Tibial artery (tissue), 4 donors: ENCODE data around the gene KLHL3.
A peak's percentile ranks its signal among the peaks of the same experiment; 100 is the strongest.

Experiments used
- DNase-seq, 2 donors: peaks; one replicate each; pipeline ENCODE4 v3.0.0-alpha.2; 2019
- H3K27ac ChIP-seq, 2 donors: fragments of 200-600 bp; sonication (generic) in 1 of 2; 1 replicate in 1 of 2; 2 replicates in 1 of 2; pipeline ENCODE4 v1.5.1; 2018 to 2019; ENCODE audit warnings: mild to moderate bottlenecking in 1 of 2
- H3K27me3 ChIP-seq, 2 donors: fragments of 200-600 bp; sonication (generic) in 1 of 2; one replicate each; pipeline versions ENCODE4 v1.5.1 to v1.6.0; 2016 to 2019
- H3K36me3 ChIP-seq, 3 donors: fragments of 200-600 bp; sonication (generic) in 2 of 3; one replicate each; pipeline ENCODE4 v1.5.1; 2016 to 2019; ENCODE audit warnings: mild to moderate bottlenecking in 2 of 3
- H3K4me1 ChIP-seq, 4 donors: fragments of 200-600 bp; sonication (generic) in 2 of 4; 1 replicate in 3 of 4; 2 replicates in 1 of 4; pipeline ENCODE4 v1.5.1; 2016 to 2019
- H3K4me3 ChIP-seq, 2 donors: fragments of 200-600 bp; sonication (generic) in 1 of 2; 1 replicate in 1 of 2; 2 replicates in 1 of 2; pipeline ENCODE4 v1.5.1; 2018 to 2019; ENCODE audit warnings: mild to moderate bottlenecking in 2 of 2
- H3K9me3 ChIP-seq, 3 donors: fragments of 200-600 bp; sonication (generic) in 1 of 3; one replicate each; pipeline ENCODE4 v1.5.1; 2016 to 2019
- CTCF ChIP-seq, 2 experiments: fragments of 200-600 bp in 1 of 2; fragments of 450-650 bp in 1 of 2; IDR thresholded peaks; one replicate each; pipeline ENCODE4 v1.5.1; 2017 to 2019; ENCODE audit warnings: antibody characterized with exemption in 2 of 2, mild to moderate bottlenecking in 1 of 2, moderate library complexity in 1 of 2
- intact Hi-C: fragments of 100-400 bp; cut with DNase I; formaldehyde crosslinking; loops from one replicate; pipeline ENCODE4 v1.15.0; 2023; ENCODE audit warnings: low total_unique reads

KLHL3 gene

DNA sequence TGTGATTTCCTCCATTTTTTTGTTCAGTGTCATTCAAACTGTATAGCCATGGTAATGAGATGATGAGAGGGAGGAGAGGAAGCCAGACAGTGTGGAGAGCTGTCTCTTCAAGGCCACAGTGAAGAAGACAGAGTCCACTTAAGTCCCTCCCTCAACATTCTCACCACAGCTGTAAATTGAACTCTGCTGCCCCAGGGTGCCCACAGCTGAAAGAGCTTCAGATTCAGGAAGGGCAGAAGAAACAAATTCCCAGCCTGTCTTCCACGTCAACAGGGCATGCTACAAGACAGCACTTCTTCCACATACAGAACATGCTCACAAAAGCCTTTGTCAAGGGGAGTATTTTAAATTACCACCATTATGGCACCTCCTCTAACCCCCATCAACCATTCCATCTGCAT, 100.4 kb downstream of the KLHL3 start:
- peaks cover 0 to 20% (median 10%) of the 10 kb centered on the region in 3 donors for H3K36me3 ChIP-seq
- no peak overlapping the region for H3K4me3 ChIP-seq
- H3K27ac ChIP-seq, result no peak overlapping the region
- intact Hi-C loops, result no loop called here
- no peaks in the 10 kb centered on the region for H3K27me3 ChIP-seq
- no peak for TF ChIP-seq CTCF (IDR thresholded peaks at IDR 0.05)
- H3K9me3 ChIP-seq, result no peaks in the 10 kb centered on the region
- no peak for DNase-seq
- H3K4me1 ChIP-seq, result peaks cover 0 to 13% (median 6%) of the 10 kb centered on the region in 4 donors

DNA sequence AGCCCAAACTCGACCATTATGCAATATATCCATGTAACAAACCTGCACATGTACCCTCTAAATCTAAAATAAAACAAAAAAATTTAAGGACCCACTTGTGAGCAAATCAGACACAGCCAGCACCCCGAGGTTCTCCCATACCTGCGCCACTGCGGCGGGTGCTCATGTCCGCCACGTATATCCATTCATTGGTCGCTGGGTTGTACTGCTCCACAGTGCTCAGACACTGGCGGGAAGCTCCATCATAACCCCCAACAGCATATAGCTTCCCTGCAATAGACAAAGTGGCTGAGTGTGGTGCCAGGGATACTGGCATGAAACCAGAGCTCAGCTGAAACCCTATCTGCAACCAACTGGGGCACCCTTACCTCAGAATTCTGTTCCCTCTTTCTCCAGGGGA, 102.0 kb downstream of the KLHL3 start:
- H3K4me1 ChIP-seq, result peaks cover 0 to 23% (median 14%) of the 10 kb centered on the region in 4 donors
- DNase-seq, result no peak
- intact Hi-C loops, result no loop called here
- TF ChIP-seq CTCF (IDR thresholded peaks at IDR 0.05), result no peak
- no peaks in the 10 kb centered on the region for H3K9me3 ChIP-seq
- H3K27ac ChIP-seq, result no peak overlapping the region
- H3K36me3 ChIP-seq, result peaks cover 0 to 19% (median 10%) of the 10 kb centered on the region in 3 donors
- H3K27me3 ChIP-seq, result no peaks in the 10 kb centered on the region
- H3K4me3 ChIP-seq, result no peak overlapping the region

DNA sequence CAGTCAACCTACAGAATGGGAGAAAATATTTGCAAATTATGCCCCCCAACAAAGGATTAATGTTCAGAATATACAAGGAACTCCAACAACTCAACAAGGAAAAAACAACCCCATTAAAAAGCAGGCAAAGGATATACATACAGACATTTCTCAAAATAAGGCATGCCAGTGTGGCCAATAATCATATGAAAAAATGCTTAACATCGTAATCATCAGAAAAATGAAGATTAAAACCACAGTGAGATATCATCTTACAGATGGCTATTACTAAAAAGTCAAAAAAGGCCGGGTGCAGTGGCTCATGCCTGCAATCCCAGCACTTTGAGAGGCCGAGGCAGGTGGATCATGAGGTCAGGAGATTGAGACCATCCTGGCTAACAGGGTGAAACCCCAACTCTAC, 103.2 kb downstream of the KLHL3 start:
- H3K36me3 ChIP-seq, result peaks cover 0 to 7% (median 3%) of the 10 kb centered on the region in 3 donors
- no peak overlapping the region for H3K4me3 ChIP-seq
- peaks cover 0 to 23% (median 14%) of the 10 kb centered on the region in 4 donors for H3K4me1 ChIP-seq
- H3K27me3 ChIP-seq, result no peaks in the 10 kb centered on the region
- no peak for DNase-seq
- H3K9me3 ChIP-seq, result no peaks in the 10 kb centered on the region
- H3K27ac ChIP-seq, result no peak overlapping the region
- intact Hi-C loops, result no loop called here
- TF ChIP-seq CTCF (IDR thresholded peaks at IDR 0.05), result no peak

DNA sequence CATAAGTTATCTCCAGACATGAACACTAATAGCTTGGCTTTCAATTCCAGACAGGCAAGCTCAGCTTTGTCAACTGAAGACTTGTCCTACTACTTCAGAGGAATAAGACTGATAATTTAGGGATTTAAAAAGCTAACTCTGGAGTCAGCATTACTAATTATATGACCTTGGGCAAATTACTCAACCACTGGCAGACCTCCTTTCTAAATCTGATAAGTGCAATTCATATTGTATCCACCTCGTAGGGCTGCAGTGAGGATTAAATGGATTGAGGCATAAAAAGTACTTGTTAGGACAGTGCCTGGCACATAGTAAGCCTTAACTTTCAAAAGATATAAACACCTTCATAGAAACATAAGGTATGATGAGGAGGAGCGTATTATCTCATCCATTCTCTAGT, 104.4 kb downstream of the KLHL3 start:
- intact Hi-C loops, result no loop called here

GRCh38 chr5:137630972-137631370, 104.9 kb downstream of the KLHL3 start:
- H3K4me3 ChIP-seq, result no peak overlapping the region
- intact Hi-C loops, result no loop called here
- TF ChIP-seq CTCF (IDR thresholded peaks at IDR 0.05), result no peak
- no peaks in the 10 kb centered on the region for H3K9me3 ChIP-seq
- H3K27me3 ChIP-seq, result no peaks in the 10 kb centered on the region
- H3K4me1 ChIP-seq, result peaks cover 0 to 23% (median 14%) of the 10 kb centered on the region in 4 donors
- H3K27ac ChIP-seq, result peak overlapping the region; percentile 76 to 80
- no peak for DNase-seq
- no peaks in the 10 kb centered on the region for H3K36me3 ChIP-seq

More for the DNA sequence above, 104.4 kb downstream of the KLHL3 start:
- Histone ChIP-seq H3K4me3 (no peak overlapping the region), H3K4me1 (peaks cover 0 to 23% (median 14%) of the 10 kb centered on the region in 4 donors), H3K27me3 (no peaks in the 10 kb centered on the region), H3K27ac (peak overlapping the region; percentile 76 to 80), H3K9me3 (no peaks in the 10 kb centered on the region), H3K36me3 (no peaks in the 10 kb centered on the region)
- TF ChIP-seq CTCF (IDR thresholded peaks at IDR 0.05), result no peak
- no peak for DNase-seq
